ENCODE data around the gene CCDC92B. TPM values are rescaled to one million over a fixed set of nuclear protein-coding genes. Genes with fewer than 3 reads are reported as not detected.

The CCDC92B gene
- total RNA-seq, 1 donor from 2014 or later: not detected

- DNase-seq (ENCODE audit: low read depth in 2 of 2): no peak
These were observed 29.0 kb upstream of the CCDC92B start for GRCh38 chr17:2778489-2778888.

- no peak for DNase-seq (ENCODE audit: low read depth in 2 of 2)
These were observed 27.9 kb upstream of the CCDC92B start for GRCh38 chr17:2777242-2777867.

DNA sequence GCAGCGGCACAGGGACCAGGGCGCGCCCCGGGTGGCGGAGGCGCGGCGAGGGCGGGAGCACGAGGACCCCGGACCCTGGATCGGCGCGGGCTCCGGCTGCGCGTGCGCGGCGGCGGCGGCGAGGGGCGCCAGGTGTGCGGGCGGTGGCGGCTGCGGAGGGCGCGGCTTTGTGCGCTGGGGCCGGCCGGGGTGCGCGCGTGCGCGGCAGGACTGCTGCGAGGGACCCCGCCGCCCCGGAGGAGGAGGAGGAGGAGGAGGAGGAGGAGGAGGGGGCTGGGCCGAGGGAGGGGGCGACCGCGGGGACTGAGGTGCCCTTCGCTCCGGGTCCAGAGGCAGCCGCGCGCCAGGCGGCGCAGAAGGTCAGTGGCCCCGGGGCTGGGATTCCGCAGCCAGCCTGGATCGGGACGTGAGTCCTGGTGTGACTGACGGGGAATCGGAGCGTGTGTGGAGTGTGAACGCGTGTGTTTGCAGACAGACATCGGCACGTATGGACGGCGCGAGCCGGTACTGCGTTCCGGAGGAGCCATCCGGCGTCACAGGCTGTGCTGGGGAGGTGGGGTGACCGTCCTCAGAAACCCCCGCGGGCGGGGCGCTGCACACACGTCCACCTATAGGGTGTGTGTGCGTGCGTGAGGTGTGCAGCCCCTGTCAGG is 27.3 kb upstream of the CCDC92B start:
- no peak for DNase-seq (ENCODE audit: low read depth in 2 of 2)

- no peak for DNase-seq (ENCODE audit: low read depth in 2 of 2)
These were observed 25.8 kb upstream of the CCDC92B start for GRCh38 chr17:2775206-2775605.

DNA sequence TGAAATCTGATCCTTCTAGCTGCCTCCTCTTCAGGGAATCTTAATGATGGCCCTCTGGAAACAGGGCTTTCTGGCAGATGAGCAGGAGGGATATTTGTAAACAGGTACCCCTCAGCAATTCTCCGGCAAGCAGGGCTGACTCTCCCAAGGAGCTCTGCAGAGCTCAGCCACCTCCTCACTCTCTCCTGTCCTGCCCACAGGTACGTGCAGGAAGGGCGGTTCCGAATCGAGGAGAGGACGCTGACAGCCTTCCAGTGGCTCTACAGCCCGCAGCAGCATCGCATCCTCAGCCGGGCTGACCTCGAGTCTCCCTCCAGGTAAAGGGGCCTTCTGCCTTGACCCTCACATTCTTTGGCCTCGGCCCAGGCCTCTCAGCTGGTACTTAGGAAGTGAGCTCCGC is 20.7 kb upstream of the CCDC92B start:
- no peak for DNase-seq (ENCODE audit: low read depth in 2 of 2)

GRCh38 chr17:2758870-2759269 is 9.4 kb upstream of the CCDC92B start:
- no peak for DNase-seq (ENCODE audit: low read depth in 2 of 2)

DNA sequence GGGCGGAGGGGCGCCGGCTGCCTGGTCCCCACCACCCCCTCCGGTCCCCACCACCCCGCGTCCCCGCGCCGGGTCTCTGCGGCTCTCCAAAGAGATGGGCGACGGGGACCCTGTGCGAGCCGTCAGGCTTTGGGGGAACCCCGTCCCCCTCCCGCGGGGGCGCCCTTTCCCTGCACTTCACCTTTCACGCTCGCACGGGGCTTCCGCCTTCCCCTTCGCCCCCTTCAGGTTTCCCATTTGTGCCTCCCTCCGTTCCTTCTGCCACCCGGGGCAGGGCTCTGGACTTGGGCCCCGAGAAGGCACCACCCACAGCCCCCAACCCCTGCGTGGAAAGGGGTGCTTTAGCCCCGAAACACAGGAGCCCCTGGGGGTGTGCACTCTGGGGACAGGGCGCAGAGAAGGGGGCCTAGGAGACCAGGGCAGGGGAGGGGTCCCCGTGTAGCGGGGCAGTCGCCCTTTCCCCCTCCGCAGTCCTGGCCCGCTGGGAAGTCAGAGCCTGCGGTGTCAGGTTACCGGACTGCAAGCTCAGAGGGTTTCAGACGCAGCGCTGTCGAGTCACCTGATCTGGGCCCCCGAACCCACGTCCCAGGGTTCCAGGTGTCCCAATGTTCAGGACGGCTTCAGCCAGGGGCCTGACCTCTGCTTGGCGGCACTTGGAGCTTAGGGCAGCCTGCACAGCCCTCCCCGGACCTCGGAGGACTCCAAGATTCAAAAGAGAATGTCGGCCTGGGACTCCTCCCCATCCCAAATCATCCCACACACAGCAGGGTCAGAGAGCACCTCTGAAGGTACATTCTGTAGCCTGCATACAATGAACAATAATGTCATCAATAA is 6.7 kb upstream of the CCDC92B start:
- DNase-seq (ENCODE audit: low read depth in 2 of 2): no peak

DNA sequence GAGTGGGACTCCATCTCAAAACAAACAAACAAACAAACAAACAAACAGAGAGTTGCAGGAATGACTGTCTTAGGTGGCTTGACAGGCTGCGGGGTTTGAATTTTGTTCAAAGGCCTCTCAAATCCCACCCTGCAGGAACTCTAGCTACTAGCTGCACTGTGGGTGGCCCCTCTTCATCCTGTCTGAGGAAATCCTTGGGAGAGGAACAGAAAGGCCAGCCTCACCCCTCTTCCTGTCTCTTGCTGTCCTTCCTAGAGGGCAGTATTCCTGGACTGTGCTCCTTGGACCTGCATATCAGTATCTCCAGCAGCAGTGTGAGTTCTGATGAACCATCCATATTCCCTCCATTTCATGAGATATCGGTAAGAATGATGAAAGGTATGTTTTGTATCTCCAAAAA is 2.0 kb upstream of the CCDC92B start:
- DNase-seq (ENCODE audit: low read depth in 2 of 2): no peak

GRCh38 chr17:2750721-2751120 is 1.3 kb upstream of the CCDC92B start:
- DNase-seq (ENCODE audit: low read depth in 2 of 2): no peak

GRCh38 chr17:2749784-2750181 is 331 bp upstream of the CCDC92B start:
- peak; percentile 72 to 78 for DNase-seq (ENCODE audit: low read depth in 2 of 2)

DNA sequence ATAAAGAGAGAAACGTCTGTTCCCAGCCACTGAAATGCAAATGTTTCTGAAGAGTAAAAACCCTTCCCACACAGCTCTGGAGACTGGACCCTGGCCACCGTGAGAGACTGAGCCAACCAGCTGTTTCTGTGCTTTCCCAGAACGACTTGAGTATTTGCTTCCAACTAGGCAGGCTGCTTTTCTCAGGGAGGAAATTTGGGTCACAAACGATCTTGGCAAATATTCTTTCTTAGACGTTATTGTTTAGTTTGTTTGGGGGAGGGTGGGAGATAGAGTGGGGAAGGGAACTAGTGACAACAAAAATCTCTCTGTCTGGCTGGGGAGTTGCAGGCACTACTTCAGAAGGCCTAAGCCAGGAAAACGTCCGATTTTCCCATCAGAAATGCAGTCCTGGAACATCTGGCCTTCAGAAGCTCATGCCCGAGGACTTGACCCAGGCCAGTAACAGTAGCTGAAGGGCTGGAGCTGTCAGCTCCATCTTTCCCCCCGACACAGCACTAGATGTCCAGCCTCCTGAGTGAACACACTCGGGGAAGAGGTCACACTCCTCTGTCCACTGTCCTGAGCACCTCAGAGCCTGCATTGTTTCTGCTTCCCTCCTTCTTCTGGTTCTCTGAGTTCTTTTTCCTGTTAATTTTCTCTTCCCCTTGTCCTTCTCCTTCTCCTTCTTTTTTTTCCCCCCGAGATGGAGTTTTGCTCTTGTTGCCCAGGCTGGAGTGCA is 4.0 kb downstream of the CCDC92B start:
- DNase-seq (ENCODE audit: low read depth in 2 of 2): no peak

DNA sequence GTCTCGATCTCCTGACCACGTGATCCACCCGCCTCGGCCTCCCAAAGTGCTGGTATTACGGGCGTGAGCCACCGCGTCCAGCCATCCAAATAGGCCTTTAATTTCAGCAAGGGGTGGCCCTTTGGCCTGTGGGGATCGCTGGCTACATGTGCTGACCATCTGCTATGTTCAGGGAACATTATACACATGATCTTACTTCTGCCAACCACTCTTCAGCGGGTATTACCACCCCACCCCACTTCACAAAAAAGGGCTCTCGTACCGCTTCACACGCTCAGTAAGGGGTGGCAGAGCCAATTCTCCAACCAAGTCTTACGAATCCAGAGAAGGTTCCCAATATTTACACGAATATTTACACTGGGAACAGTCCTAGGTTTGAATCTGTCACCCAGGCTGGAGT is 11.8 kb downstream of the CCDC92B start:
- DNase-seq (ENCODE audit: low read depth in 2 of 2): no peak

GRCh38 chr17:2736956-2737355 is 12.5 kb downstream of the CCDC92B start:
- DNase-seq (ENCODE audit: low read depth in 2 of 2): no peak

- DNase-seq (ENCODE audit: low read depth in 2 of 2): no peak
These were observed 13.6 kb downstream of the CCDC92B start for GRCh38 chr17:2735896-2736295.

DNA sequence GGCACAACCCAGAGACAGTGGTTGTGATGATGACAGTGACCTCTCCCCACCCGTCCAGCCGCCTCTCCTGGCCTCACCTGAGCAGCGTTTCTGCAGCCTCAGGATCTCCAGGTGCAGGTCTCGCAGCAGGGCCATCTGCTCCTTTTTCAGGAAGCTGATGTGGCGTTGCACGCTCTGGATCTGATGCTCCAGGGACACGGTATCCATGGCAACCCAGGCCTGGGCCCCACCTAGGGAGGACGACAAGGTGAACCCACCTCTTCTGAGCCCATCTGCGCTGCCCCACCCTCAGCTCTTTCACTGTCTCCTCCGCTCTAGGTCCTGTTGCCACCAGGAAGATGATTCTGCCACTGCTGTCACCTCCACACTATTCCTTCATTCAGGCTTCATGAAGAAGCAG is 14.5 kb downstream of the CCDC92B start:
- DNase-seq (ENCODE audit: low read depth in 2 of 2): no peak

DNA sequence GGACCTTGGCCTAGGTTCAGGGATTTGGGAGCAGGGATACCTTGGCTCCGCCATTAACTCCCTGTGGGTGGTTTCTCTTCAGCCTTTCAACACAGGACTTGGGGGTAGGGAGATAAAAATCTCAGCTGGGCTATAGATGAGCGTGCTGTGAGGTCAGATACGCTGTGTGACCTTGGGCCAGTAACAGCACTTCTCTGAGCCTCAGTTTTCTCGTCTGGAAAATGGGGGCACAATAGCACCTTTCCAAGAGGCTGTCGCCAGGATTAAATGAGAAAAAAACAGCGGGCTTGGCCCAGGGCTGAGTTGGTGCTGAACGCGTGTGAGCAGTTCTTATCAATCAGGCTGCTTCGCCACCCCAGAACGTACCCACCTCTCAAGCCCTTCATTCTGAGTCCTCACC is 17.6 kb downstream of the CCDC92B start:
- no peak for DNase-seq (ENCODE audit: low read depth in 2 of 2)

GRCh38 chr17:2730764-2731353 is 18.6 kb downstream of the CCDC92B start:
- DNase-seq (ENCODE audit: low read depth in 2 of 2): no peak

DNA sequence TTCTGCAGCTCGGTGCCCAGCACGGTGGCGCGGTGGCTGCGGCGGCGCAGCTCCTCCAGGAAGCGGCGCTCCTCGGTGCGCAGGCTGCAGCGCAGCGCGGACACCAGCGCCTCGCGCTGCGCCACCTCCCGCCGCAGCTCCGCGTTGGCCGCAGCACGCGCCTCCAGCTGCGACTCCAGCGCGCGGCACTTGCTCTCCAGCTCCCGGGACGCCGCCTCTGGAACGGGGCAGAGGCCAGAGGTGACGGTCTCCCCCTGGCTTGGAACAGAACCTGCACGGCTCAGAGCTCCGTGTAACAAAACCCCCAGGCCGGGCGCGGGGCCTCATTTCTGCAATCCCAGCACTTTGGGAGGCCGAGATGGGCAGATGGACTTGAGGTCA is 24.7 kb downstream of the CCDC92B start:
- DNase-seq (ENCODE audit: low read depth in 2 of 2): peak; percentile 51 to 62

DNA sequence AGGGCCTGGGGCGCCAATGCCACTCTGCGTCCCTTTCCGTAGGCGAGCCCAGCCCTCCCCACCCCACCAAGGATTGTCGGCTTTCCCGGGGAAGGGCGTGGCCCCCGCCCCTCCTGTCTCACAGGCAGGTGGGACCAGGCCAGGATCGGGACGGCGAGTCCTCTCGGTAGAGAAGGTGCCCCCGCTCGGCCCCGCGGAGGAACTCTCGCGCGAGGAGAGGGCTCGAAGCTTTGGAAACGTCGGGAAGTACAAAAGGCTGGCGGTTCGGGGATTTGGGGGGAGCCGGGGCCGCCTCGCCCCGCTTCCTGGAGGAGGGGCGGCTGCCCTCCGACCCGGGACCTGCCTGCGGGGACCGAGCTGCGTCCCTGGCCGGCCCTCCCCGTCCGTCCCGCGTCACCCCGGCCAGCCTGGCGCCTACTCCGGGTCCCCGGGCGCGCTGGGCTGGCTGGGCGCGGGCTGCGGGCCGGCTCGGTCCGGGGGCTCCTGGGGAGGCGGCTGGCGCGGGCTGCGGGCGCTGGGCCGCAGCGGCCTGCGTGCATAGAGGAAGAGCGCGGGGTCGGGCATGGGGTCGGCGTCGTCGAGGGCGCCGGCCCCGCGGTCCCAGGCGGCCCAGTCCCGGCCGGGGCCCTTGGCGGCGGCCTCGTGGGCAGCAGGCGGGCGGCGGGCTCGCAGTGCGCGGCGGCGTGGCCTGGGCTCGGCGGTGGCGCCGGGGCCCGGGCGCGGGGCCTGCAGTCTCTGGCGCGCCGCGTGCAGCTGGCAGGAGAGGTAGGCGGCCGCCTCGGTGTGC is 25.3 kb downstream of the CCDC92B start:
- peak in 1 of 2 donors; percentile 21 for DNase-seq (ENCODE audit: low read depth in 2 of 2)

- DNase-seq (ENCODE audit: low read depth in 2 of 2): no peak
These were observed 25.9 kb downstream of the CCDC92B start for GRCh38 chr17:2723505-2723996.

- DNase-seq (ENCODE audit: low read depth in 2 of 2): no peak
These were observed 26.8 kb downstream of the CCDC92B start for GRCh38 chr17:2722611-2723010.
